Activated T-cell treated with anti-CD3 and anti-CD28 coated beads for 4 hours (primary cell): Measurements from ENCODE around the gene VRK3.
"Not testable (repeated sequence)": the region's sequence is repeated elsewhere in the genome, so short reads cannot be mapped to it uniquely, and the experiment has no call there.

Experiments
- DNase-seq: peaks from one replicate; pipeline ENCODE4 v3.0.0-alpha.2; 2020

Gene VRK3

GRCh38 chr19:49954092-49954829 is 70.9 kb downstream of the VRK3 start:
- no peak for DNase-seq

- no peak for DNase-seq
Observed at GRCh38 chr19:49953416-49953815, 71.8 kb downstream of the VRK3 start.

- DNase-seq: no peak
Observed at GRCh38 chr19:49952906-49953305, 72.3 kb downstream of the VRK3 start.

GRCh38 chr19:49952479-49952836 is 72.7 kb downstream of the VRK3 start:
- DNase-seq: no peak

- DNase-seq: no peak
Observed at GRCh38 chr19:49951806-49952478, 73.2 kb downstream of the VRK3 start.

- no peak for DNase-seq
Observed at GRCh38 chr19:49950956-49951526, 74.1 kb downstream of the VRK3 start.

GRCh38 chr19:49950590-49950948 is 74.6 kb downstream of the VRK3 start:
- DNase-seq: no peak

- no peak for DNase-seq
Observed at GRCh38 chr19:49949742-49950589, 75.2 kb downstream of the VRK3 start.

GRCh38 chr19:49946415-49946814 is 78.8 kb downstream of the VRK3 start:
- DNase-seq: no peak

- not testable (repeated sequence) for DNase-seq
Observed at GRCh38 chr19:49944567-49944966, 80.6 kb downstream of the VRK3 start.

- DNase-seq: no peak
Observed at GRCh38 chr19:49940482-49940791, 84.7 kb downstream of the VRK3 start.

- no peak for DNase-seq
Observed at GRCh38 chr19:49939721-49940481, 85.3 kb downstream of the VRK3 start.

- no peak for DNase-seq
Observed at GRCh38 chr19:49938662-49939061, 86.5 kb downstream of the VRK3 start.

- DNase-seq: peak; percentile 68
Observed at GRCh38 chr19:49937750-49938381, 87.3 kb downstream of the VRK3 start.

GRCh38 chr19:49936549-49936948 is 88.6 kb downstream of the VRK3 start:
- no peak for DNase-seq

- no peak for DNase-seq
Observed at GRCh38 chr19:49933643-49934042, 91.5 kb downstream of the VRK3 start.

- DNase-seq: no peak
Observed at GRCh38 chr19:49932731-49933131, 92.4 kb downstream of the VRK3 start.

- no peak for DNase-seq
Observed at GRCh38 chr19:49932041-49932451, 93.1 kb downstream of the VRK3 start.

GRCh38 chr19:49931293-49932040 is 93.7 kb downstream of the VRK3 start:
- DNase-seq: no peak

- DNase-seq: no peak
Observed at GRCh38 chr19:49930483-49931011, 94.6 kb downstream of the VRK3 start.
